GM19397 (cell line): ENCODE measurements around the gene EIF1B.
"Not testable (repeated sequence)": the region's sequence is repeated elsewhere in the genome, so short reads cannot be mapped to it uniquely, and the experiment has no call there.

Experiments
- ATAC-seq: cut with Tn5 transposase; IDR thresholded peaks from one replicate; pipeline ENCODE4 v1.9.1; 2021; ENCODE audit warnings: mild to moderate bottlenecking, moderate library complexity; ENCODE audit not compliant: unreplicated experiment

The EIF1B gene

DNA sequence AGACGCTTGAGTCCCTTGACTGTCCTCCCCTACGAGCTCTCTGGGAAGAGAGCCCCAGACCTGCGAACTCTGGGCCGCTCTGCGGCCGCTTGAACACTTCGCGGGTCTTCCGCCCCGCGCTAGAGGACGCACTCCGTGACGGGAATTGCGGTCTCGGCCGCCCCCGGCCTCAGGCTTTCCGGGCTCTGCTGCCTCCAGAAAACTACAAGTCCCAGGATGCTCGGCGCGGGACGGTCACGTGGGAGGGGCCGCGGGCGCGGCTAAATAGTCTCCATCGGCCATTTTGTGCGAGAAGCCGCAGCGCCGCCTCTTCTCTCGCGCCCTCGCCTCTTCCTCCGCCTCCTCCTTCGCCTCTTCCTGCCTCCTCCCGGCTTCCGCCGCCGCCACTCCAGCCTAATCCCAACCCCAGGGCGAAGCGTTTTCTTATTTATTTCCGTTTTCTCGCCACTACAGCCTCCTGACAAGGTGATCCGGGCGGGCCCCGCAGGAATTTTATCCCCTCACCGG, at the start of gene EIF1B:
Gene EIF1B, plus strand, starts transcription at position 290 of the 507 bp plus-strand sequence. CDS start 235 bp downstream, outside the sequence.
- peak; percentile 95 for ATAC-seq

DNA sequence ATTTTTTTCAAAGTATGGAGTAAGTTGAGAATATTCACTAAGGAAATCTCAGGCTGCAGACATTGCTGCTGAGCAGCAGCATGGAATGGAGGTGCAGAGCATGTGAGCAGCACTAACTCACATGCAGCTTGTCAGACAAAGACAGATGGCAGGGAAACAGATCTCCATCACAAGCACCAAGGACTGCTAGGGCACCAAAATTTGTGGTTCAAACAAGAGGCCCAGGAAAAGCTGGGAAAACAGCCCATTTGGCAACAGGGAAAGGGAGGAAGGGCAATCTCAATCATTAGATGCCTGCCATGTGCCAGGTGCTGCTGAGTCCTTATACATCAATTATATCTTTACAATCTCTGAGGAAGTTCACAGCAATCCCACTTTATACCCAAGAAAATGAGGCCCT, 47.2 kb upstream of the EIF1B start:
- no peak for ATAC-seq

DNA sequence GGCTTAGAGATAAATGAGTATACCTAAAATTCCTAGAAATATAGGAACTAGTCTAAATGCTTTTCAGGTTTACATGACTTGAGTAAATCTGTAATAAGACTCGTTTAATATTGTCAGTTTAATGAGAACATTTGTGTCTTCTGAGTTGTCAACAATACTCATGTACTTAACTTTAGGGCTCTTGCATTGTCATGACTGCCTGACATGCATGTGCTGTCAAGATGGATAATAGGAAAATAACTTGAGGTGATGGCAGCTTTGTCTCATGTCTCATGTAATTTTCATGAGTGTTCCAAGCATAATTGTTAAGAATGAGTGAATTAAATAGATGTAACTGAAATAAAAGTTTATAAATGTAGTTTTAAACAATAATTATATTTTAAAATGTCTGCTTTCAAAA, 45.1 kb upstream of the EIF1B start:
- ATAC-seq: no peak

DNA sequence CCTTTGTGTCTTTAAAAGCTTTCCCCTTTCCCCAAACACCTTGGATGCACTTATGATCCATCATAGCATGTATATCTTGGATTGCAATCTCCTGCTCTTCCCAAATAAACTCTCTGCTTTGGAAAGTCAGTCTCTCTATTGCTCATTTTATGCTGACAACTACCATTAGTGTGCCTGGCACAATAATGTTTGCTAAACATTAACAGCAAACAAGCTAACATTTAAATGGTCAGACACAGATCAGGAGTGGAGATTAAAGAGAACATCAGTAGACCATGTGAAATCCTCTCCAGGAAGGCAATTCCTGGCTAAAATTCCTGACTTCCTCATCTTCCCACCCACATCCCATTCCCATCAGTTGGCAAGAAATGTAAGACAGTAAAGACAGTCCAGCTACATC, 44.3 kb upstream of the EIF1B start:
- no peak for ATAC-seq

DNA sequence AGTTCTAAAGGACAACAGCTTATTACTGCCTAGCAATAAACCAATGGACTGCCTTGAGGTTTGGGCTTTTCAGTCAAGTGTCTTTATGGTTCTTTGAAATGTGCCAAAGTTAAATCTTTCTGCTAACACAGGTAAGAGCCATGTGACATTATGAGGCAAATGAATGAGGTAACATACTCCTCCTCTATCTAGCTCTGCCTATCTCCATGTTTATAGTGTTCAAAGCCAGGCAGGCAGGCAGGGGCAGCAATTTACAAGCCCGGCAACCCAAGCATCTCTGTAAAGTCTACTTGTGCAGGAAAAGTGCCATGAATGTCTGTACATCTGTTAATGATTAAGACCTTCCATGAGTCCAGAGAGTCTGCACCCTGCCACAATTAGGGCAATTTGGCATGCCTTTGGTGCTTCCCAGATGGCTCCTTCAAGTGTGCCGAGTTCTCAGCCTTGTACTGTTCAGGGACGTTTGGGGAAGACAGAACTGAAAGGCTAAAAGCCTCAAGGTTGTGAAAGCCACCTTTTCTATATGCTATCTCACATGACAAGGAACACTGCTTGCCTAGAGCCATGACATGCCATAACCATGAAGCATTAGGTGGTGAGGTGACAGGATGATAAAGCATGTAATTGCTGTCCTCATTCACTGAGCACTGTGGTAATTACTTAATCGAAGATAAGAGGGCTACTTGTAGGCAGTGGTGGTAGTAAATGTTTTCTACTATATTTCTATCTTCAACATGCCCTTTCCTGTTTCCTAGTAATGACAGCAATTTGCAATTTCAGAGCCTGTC, 41.4 kb upstream of the EIF1B start:
- no peak for ATAC-seq

DNA sequence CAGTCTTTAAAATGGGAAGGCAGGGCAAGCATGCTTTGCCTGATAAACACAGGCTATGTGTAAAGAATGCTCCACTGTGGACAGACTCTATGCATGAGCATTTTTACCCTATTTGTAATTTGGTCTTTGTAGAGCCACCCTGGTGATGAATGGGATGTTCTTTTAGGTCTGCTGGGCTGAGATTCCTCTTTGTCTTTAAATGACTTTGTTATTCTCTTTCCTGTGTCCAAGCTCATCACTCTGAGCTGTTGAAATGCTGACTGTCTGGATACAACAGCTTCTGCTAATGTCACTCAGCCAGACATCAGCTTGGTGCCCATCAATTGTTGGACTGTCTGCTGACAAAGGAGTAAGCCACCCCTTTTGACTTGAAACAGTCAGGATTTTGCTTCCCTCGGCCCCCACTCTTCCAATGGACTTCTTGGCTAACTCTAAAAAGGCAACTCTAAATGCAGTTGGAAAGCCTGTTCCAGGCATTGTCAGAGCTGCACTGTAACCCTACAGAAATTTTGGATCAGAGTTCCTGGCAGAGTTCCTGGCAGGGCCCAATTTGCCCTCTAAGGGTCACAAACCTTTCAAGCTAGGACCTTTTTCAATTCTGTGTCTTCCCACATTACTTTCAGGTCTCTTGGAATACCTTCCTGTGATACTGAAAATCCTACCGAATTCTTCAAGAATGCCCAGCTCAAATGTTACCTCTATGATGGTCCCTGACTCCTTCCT, 40.5 kb upstream of the EIF1B start:
- ATAC-seq: no peak

DNA sequence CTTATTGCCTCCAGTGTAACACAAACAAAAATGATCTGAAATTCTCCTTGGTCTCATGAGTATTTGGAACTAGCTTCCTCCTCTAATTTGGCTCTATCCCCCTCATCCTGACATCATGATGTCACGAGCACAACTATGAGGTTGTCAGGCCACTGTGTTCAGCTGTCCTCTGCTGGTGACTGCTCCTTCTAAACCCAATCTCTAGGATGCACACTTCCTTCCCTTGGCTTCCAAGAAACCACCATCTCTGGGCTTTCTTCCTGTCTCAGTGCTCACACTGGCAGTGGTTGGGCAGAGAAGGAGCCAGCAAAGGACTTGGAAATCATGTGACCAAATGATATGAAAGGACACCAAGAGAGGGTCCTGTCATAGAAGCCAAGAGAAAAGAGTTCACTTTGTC, 30.7 kb upstream of the EIF1B start:
- ATAC-seq: no peak

DNA sequence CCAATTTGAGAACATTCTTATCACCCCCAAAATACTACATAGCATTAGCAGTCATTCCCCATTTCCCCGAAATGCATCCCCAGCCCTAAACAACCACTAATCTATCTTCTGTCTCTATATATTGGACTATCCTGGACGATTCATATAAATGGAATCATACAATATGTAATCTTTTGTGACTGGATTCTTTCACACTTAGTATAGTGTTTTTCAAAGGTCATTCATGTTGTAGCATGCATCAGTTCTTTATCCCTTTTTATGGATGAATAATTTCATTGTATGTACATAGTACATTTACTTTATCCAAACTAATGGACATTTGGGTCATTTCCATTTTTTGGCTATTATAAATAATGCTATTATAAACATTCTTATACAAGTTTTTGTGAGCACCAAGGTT, 27.5 kb upstream of the EIF1B start:
- no peak for ATAC-seq

DNA sequence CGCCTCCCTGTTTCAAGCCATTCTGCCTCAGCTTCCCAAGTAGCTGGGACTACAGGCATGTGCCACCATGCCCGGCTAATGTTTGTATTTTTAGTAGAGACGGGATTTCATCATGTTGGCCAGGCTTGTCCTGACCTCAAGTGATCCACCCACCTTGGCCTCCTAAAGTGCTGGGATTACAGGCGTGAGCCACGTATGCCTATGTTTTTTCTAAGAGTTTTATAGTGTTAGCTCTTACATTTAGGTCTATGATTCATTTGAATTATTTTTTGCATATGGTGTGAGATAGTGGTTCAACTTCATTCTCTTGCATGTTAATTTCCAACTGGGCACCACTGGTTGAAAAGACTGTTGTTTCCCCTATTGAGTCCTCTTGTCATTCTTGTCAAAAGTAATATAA, 26.4 kb upstream of the EIF1B start:
- not testable (repeated sequence) for ATAC-seq

DNA sequence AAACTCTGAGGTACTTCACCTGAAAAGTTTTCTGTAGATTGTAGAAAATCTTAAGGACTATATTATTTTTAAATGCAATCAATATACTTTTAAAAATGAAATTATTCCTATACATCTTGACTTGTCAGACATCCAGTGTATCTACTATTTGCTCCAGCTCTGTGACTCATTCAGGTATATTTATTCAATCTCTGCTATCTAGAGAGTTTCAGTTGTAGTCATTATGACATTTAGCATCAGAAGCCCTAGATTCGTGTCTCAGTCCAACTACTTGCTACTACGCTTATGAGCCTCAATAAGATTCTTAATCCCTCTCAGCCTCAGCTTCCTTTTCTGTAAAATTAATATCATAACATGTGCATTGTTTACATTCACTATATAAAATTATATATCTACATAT, 22.3 kb upstream of the EIF1B start:
- no peak for ATAC-seq

DNA sequence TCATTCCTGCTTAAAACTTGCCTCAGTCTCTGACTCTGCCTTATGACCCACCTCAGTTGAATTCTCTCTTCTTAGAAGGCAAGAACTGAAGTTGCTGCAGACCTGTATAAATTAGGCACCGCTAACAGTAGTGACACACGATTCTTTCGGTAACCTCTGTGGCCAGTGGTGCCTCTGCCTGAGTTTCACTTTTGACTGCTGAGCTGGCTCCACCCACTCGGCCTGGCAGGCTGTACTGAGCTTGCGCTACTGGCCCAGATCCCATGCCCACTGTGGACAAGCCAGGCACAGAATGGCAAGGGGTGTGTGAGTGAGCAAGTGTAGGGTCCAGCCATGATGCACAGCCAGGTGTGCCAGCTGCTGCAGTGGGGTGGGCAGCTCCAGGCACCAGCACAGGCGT, 19.1 kb upstream of the EIF1B start:
- ATAC-seq: no peak

DNA sequence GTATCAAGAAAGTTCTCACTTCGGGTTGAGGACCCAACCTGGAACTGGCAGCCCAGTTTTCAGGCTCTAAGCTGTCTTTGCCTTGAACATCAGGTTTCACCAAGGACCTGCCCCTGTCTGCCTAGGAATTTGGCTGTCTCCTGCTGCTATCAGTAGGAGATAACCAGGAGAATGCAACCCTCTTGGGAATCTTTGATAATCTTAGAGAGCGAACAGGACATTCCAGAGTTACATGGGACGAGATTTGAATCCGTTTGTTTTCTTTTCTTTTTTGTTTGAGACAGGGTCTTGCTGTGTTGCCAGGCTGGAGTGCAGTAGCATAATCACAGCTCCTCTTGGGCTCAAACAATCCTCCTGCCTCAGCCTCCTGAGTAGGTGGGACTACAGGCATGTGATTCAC, 18.0 kb upstream of the EIF1B start:
- ATAC-seq: no peak

DNA sequence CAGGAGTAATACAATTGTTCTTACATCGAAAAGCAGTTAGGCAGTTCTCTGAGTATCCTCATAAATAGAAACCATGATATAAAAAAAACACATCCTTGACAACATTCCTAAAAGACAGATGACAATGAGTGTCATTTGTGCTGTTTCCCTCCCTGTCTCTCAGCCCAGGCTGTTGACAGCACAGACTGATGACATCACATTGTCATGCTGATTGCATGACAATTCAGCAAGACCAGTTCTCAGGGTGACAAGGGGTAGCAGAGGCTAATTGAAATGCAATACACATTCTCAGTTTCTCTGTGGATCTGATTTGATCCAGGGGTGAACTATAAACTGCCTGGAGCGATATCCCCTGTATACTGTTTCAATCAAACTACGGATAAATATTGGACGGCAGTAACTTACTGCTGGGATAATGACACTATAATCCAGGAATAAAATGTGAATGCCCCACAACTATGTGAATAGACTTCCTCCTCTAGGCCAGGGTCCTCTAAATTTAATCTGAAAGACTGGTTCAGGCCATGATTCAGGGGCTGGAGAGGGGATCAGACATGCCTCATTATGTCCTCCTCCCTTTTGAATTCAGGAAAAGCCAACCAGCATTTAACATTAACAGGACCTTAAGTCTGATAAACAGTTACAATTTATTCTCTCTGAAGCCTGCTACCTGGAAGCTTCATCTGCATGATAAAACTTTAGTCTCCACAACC, 16.7 kb upstream of the EIF1B start:
- ATAC-seq: no peak

DNA sequence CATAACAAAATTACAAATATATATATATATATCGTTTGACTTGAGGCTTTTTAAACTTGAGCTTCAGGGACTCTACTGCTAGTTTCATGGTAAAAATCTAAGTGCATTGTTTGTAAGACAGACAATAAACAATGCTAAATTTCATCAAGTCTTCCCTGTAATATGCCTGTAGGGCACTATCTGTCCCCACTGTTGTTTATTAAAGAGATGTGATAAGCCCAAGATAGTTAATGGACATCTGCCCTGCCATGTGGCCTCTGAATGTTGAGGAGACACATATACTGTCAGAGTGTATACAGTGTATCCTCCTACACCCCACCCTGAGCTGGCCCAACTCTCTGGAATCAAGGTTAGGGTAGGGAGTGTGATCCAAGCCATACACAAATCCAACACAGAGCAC, 15.1 kb upstream of the EIF1B start:
- ATAC-seq: no peak

DNA sequence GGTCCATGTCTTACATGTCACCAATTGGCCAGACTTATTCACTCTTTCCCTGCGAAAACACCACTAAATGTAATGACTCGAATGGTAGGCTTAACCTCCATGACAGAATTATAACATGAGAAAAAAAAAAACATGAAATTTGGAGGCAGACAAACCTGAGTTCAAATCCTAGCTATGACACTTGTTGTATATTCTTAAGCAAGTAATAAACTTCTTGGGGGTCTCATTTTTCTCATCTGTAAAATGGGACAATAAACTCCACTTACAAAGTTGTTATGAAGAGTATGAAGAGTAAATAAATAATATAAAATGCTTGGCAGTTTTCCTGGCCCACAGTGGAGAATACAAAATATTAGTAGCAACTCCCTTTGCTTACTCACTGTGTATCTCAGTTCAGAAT, 11.4 kb upstream of the EIF1B start:
- no peak for ATAC-seq

DNA sequence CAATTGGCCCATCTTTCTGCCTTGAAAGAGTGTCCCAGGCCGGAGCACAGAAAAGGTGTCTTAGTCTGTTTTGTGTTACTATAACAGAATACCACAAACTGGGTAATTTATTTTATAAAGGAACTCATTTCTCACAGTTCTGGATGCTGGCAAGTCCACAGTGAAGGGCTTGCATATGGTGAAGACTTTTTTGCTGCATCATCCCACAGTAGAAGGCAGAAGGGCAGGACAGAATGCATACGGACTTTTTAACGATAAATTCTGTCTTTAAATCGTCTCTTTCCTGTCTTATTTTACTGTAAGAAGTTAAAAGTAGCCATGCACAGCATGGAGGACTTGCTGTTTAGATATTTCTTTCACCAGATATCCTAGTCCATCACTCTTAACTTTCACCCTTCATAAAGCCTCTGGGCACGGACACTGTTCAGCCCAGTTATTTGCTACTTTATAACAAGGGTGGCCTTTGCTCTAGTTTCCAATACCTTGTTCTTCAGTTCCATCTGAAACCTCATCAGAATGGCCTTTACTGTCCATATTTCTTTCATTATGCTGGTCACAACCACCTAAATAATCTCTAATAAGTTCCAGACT, 10.3 kb upstream of the EIF1B start:
- ATAC-seq: no peak

DNA sequence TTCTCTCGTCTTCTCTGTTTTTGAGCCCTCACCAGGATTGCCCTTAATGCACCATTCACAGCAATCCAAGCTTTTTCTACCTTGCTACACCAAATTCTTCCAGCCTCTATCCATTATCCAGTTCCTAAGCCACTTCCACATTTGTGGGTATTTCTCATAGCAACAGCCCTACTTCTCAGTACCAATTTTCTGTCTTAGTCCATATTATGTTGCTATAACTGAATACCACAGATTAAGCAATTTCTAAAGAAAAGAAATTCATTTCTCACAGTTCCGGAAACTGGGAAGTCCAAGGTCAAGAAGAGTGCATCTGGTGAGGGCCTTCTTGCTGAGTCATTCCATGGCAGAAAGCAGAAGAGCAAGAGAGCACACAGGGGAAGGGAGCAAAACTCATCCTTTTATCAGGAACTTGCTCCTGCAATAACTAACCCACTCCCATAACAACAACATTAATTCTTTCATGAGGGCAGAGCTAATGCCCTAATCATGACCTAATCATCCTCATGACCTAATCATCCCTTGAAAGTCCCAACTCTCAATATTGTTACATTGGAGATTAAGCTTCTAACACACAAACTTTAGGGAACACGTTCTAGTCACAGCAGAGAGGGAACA, 9.7 kb upstream of the EIF1B start:
- no peak for ATAC-seq

DNA sequence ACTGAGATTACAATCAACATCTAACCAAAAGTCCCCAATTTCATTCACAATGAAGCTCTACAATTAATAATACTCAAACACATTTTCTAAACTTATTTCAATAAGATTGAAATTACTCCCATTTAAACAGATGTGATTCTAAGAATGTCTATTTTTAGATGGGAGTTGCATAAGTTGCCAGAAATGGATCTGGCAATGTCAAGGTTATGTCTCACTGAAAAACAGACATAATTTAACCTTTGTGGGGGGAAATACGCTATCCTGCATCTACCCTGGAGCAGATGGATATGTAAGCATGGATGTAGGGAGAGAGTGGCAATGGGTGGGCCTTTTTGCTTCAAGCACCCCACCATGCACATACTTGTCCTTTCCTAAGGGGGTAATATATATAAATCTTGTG, 6.7 kb upstream of the EIF1B start:
- ATAC-seq: no peak

DNA sequence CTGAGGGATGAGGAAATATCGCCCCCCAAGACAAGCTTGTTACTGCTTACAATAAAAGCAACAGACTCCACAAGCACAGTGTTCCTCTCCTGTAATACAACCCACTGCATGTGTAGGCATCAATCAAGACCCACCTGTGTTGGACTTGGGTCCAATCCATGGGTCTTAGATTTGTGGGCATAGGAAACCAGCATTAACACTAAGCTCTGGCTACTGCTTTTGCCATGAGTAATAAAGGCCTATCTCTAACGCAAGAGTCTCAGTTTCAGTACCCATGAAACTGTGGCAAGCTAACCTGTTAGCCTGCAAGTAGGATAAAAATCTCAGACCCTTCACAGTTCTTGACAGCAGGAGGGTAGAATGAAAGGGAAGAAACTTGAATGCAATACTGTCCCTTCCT, 5.2 kb upstream of the EIF1B start:
- ATAC-seq: no peak

DNA sequence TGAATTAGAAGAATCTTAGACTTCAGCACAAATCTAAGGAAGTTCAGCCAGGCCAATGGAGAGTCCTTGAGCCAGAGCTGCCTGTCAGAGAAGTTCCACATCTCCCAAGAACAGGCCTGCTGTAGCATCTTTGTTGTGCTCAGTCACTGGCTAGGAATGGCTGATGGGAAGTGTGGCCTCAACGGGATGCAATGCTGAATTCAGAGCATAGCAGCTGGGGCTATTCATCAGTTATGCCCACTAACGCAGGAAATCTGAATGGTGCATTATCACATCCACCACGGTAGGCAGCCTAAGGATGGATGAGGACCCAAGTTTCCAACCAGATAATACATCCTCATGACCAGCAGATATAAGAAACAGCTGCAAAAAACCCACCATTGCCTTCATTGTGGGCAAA, 3.2 kb upstream of the EIF1B start:
- ATAC-seq: no peak

DNA sequence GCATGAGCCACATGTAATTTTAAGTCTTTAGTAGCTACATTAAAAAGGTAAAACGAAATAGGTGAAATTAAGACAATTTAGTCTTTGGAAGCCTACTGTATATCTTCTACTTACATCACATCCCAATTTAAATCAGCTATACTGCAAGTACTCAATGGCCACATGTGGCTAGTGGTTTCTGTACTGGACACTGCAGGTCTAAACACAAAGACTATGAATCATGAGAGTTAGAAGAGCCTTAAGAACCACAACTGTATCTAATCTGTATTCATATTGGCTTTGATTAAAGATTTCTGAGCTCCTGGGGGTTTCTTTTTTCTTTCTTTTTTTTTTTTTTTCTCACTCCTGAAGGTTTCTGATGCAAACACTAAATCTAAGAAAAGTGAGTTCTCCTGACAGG, 2.3 kb upstream of the EIF1B start:
- no peak for ATAC-seq
